Epithelial cell of proximal tubule (primary cell): ENCODE results near the gene EFHC1. TPM values are rescaled to one million over a fixed set of nuclear protein-coding genes. Genes with fewer than 3 reads are reported as not detected.

Source experiments
- DNase-seq: peaks from one replicate; pipeline ENCODE4 v3.0.0-alpha.2; 2011; ENCODE audit warnings: low read depth
- H3K4me3 ChIP-seq: 2 replicates; pipeline ENCODE4 v1.5.1; 2011; ENCODE audit warnings: low read depth, mild to moderate bottlenecking, low read length
- total RNA-seq: library from RNA; depleted of rRNA; stranded (reverse); fragments of >200 nt; gene quantifications from 2 replicates; pipeline ENCODE4 v1.2.3, GENCODE V29; 2015
- TF ChIP-seq, protein P1 (sequence below): conservative IDR thresholded peaks from 2 replicates; pipeline ENCODE4 v1.5.1; 2012; ENCODE audit warnings: low read depth, mild to moderate bottlenecking, low read length

Gene EFHC1
- total RNA-seq, 1 donor from 2014 or later = 20.2 TPM

DNA sequence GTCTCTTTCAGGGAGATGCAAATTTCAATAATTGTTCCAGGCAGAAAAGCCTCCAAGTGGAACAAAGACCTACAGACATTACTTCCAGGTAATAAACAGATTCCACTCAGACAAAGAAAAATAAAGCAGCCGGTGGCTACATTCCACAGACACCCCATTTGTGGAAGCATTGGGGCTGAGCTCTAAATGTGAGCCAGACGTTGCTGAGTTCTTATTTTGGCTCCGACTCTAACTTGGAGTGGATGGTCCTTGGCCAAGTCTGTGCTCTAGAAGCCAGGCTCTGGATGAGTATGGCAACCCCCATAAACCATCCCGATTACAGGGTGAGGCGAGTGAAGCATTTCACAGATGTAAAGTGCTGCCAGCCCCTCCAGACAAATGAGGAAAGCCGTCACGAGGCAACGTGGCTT is 150.2 kb downstream of the EFHC1 start:
- TF ChIP-seq, protein P1, sequence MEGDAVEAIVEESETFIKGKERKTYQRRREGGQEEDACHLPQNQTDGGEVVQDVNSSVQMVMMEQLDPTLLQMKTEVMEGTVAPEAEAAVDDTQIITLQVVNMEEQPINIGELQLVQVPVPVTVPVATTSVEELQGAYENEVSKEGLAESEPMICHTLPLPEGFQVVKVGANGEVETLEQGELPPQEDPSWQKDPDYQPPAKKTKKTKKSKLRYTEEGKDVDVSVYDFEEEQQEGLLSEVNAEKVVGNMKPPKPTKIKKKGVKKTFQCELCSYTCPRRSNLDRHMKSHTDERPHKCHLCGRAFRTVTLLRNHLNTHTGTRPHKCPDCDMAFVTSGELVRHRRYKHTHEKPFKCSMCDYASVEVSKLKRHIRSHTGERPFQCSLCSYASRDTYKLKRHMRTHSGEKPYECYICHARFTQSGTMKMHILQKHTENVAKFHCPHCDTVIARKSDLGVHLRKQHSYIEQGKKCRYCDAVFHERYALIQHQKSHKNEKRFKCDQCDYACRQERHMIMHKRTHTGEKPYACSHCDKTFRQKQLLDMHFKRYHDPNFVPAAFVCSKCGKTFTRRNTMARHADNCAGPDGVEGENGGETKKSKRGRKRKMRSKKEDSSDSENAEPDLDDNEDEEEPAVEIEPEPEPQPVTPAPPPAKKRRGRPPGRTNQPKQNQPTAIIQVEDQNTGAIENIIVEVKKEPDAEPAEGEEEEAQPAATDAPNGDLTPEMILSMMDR = no peak
- DNase-seq = no peak
- no peak overlapping the region for H3K4me3 ChIP-seq

DNA sequence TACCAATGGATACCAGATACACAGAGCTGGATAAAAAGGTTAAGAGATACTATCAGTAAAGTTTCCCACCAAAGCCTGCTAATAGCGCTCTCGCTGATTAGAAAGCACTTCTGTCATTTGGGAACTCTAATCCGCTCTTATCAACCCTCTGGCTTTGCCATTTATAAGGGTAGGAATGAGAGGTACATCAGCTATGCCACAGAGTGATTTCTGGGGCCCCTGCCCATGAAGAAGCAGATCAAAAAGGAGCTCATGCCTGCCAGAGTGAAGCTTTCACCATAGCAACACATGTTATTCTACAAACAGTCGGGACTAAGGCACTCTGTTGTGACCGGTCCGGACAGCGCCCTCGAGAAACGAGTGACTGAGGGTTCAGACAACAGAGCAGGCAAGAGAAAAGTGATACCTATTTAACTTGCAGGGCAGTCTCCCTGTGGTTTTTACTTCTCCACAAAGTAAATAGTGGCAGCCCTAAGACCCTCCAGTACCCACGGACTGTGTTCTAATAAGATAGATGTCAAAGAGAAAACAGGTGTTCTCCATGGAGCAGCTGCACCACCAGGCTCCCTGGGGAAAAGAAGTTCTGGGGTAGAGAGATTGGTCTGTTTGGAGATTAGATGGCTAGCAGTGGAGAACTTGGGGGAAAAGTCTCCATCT is 151.1 kb downstream of the EFHC1 start:
- DNase-seq = no peak
- no peak overlapping the region for H3K4me3 ChIP-seq
- TF ChIP-seq, protein P1 = no peak

DNA sequence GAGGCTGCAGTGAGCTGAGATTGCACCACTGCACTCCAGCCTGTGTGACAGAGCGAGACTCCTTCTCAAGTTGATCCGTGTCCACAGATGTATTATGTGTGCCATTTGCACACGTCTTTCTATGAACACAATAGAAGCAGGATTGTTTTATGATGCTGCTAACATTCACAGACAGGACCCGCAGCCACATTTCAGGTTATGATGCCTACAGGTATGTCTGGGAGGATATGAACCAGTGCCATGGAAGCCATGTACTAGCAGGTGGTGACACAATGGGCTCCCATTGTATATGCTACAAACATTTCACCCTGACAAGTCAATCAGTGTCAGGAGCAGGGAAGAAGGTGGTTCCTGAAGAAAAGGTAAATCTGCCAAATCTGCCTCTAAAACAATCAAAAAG is 152.4 kb downstream of the EFHC1 start:
- DNase-seq = no peak
- TF ChIP-seq, protein P1 = no peak
- no peak overlapping the region for H3K4me3 ChIP-seq

DNA sequence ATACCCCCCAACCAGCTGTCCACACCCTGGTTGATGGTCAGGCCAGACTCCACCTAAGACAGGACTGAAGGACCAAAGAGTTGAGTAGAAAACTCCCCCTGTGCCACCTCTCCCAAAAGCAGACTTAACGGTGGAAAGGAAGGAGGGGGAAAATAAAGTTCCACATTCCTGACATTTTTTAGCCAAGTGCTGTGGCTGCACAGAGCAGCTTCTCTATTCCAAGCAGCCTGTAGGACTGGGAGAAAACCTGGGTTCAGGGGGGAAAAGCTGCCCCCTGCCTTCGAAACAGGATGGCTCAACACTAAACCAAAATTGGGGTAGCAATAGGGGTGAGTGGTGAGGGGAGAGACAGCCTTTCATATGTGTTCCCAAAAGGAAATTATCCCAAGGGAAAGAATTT is 153.2 kb downstream of the EFHC1 start:
- TF ChIP-seq, protein P1 = peak; percentile 13
- peak overlapping the region; percentile 15 for H3K4me3 ChIP-seq
- DNase-seq = no peak

Other genes starting within 250 kb of the EFHC1 start
- gene IL17A, start 234.0 kb upstream of the EFHC1 start, total RNA-seq = not detected in 2 replicates
- not detected in 2 replicates for gene IL17F, start 175.8 kb upstream of the EFHC1 start, total RNA-seq
- gene MCM3, start 135.6 kb upstream of the EFHC1 start, total RNA-seq = 137 and 175 TPM in 2 replicates
- gene PAQR8, start 58.2 kb upstream of the EFHC1 start, total RNA-seq = 6.7 and 8.2 TPM in 2 replicates
- 16.3 and 19.2 TPM in 2 replicates for gene TRAM2, start 156.7 kb downstream of the EFHC1 start, total RNA-seq